ENCODE measurements around the gene TRIM14. TPM values are rescaled to one million over a fixed set of nuclear protein-coding genes. Genes with fewer than 3 reads are reported as not detected.

TRIM14 gene
- polyA plus RNA-seq (2012; ENCODE audit: insufficient read depth, insufficient read length, low read depth) = 39.1 TPM

GRCh38 chr9:98118640-98119601, at the start of gene TRIM14:
TSS of gene TRIM14 (minus strand) at chr9:98119222. CDS start at chr9:98119188, 34 bp downstream.
- DNase-seq = peak; percentile 87
- no peaks in the 10 kb centered on the region for H3K9me3 ChIP-seq
- peak within 1 kb of the TSS; percentile 70 for H3K4me3 ChIP-seq (ENCODE audit: low read depth, low read length)
- no peaks in the 10 kb centered on the region for H3K36me3 ChIP-seq
- H3K27me3 ChIP-seq = no peaks in the 10 kb centered on the region
- peak; percentile 58 for TF ChIP-seq CTCF (IDR thresholded peaks at IDR 0.05; ENCODE audit: low read depth, low read length)
- peaks cover 11% of the 10 kb centered on the region for H3K4me1 ChIP-seq

GRCh38 chr9:98168153-98168780, 49.2 kb upstream of the TRIM14 start:
- H3K4me1 ChIP-seq = peaks cover 62% of the 10 kb centered on the region
- no peaks in the 10 kb centered on the region for H3K27me3 ChIP-seq
- no peak for TF ChIP-seq CTCF (IDR thresholded peaks at IDR 0.05; ENCODE audit: low read depth, low read length)
- no peaks in the 10 kb centered on the region for H3K36me3 ChIP-seq
- DNase-seq = no peak
- no peaks in the 10 kb centered on the region for H3K9me3 ChIP-seq
- H3K4me3 ChIP-seq (ENCODE audit: low read depth, low read length) = peak overlapping the region; percentile 25

GRCh38 chr9:98164912-98165311, 45.9 kb upstream of the TRIM14 start:
- no peak for TF ChIP-seq CTCF (IDR thresholded peaks at IDR 0.05; ENCODE audit: low read depth, low read length)
- no peaks in the 10 kb centered on the region for H3K36me3 ChIP-seq
- H3K4me3 ChIP-seq (ENCODE audit: low read depth, low read length) = no peak overlapping the region
- H3K9me3 ChIP-seq = no peaks in the 10 kb centered on the region
- DNase-seq = no peak
- H3K27me3 ChIP-seq = no peaks in the 10 kb centered on the region
- H3K4me1 ChIP-seq = peaks cover 36% of the 10 kb centered on the region

GRCh38 chr9:98162613-98163012, 43.6 kb upstream of the TRIM14 start:
- Histone ChIP-seq H3K9me3 (no peaks in the 10 kb centered on the region), H3K4me3 (ENCODE audit: low read depth, low read length) (no peak overlapping the region), H3K27me3 (no peaks in the 10 kb centered on the region), H3K4me1 (peaks cover 17% of the 10 kb centered on the region), H3K36me3 (no peaks in the 10 kb centered on the region)
- no peak for TF ChIP-seq CTCF (IDR thresholded peaks at IDR 0.05; ENCODE audit: low read depth, low read length)
- no peak for DNase-seq

- Histone ChIP-seq H3K27me3 (no peaks in the 10 kb centered on the region), H3K36me3 (peaks cover 3% of the 10 kb centered on the region; the same call in 1 of the 2 replicates), H3K9me3 (no peaks in the 10 kb centered on the region), H3K4me3 (ENCODE audit: low read depth, low read length) (no peak overlapping the region), H3K4me1 (peaks cover 12% of the 10 kb centered on the region)
- no peak for TF ChIP-seq CTCF (IDR thresholded peaks at IDR 0.05; ENCODE audit: low read depth, low read length)
- no peak for DNase-seq
Measured at GRCh38 chr9:98161851-98162250, 42.8 kb upstream of the TRIM14 start.
